CD4-positive, alpha-beta T cell (primary cell): Measurements from ENCODE around the gene FGF5. TPM values are rescaled to one million over a fixed set of nuclear protein-coding genes. Genes with fewer than 3 reads are reported as not detected.

Experiments
- ATAC-seq: fragments of 200-7000 bp; cut with Tn5 transposase; one replicate; pipeline ENCODE4 v1.10.0; 2022; ENCODE audit warnings: mild to moderate bottlenecking; ENCODE audit not compliant: poor library complexity
- CTCF ChIA-PET: fragments of 350-600 bp; sonication (Branson Sonifier 250); formaldehyde crosslinking; loops from one replicate; lab custom pipeline; 2021; ENCODE audit warnings: antibody characterized with exemption, inconsistent platforms; lab: Charles Lee
- POLR2A ChIA-PET: fragments of 350-600 bp; sonication (Branson Sonifier 250); formaldehyde crosslinking; loops from one replicate; lab custom pipeline; 2021; ENCODE audit warnings: antibody characterized with exemption, inconsistent platforms; lab: Charles Lee
- DNase-seq, 14 experiments: peaks; one replicate each; pipeline ENCODE4 v3.0.0-alpha.2; 2013 to 2020; ENCODE audit warnings: mixed read lengths in 2 of 14
- H3K27ac ChIP-seq, 2 donors: one replicate each; pipeline versions ENCODE4 v1.5.1 to v1.7.0; 2013; ENCODE audit warnings: low read length in 2 of 2, low read depth in 1 of 2, mild to moderate bottlenecking in 1 of 2
- H3K27me3 ChIP-seq, 2 experiments: 1 replicate in 1 of 2; 2 replicates in 1 of 2; pipeline versions ENCODE4 v1.6.1 to v1.7.0; 2013; ENCODE audit warnings: low read length in 2 of 2, control low read depth in 1 of 2, mild to moderate bottlenecking in 1 of 2, moderate library complexity in 1 of 2; ENCODE audit not compliant: insufficient read depth in 2 of 2, control insufficient read depth in 1 of 2
- H3K36me3 ChIP-seq: one replicate; pipeline ENCODE4 v1.6.1; 2013; ENCODE audit warnings: low read length, control low read depth; ENCODE audit not compliant: insufficient read depth
- H3K4me1 ChIP-seq: one replicate; pipeline ENCODE4 v1.6.1; 2013; ENCODE audit warnings: low read length, control low read depth; ENCODE audit not compliant: insufficient read depth
- H3K4me3 ChIP-seq: one replicate; pipeline ENCODE4 v1.5.1; 2013; ENCODE audit warnings: mild to moderate bottlenecking, low read length, moderate library complexity
- H3K9me3 ChIP-seq, 2 experiments: 1 replicate in 1 of 2; 2 replicates in 1 of 2; pipeline versions ENCODE4 v1.6.1 to v1.7.0; 2013; ENCODE audit warnings: low read length in 2 of 2, mild to moderate bottlenecking in 2 of 2, control low read depth in 1 of 2, moderate library complexity in 1 of 2; ENCODE audit not compliant: control insufficient read depth in 1 of 2, insufficient read depth in 1 of 2
- H3K27ac Mint-ChIP-seq: one replicate; pipeline ENCODE4 v1.8.0; 2020; ENCODE audit warnings: mixed read lengths
- H3K27me3 Mint-ChIP-seq: one replicate; pipeline ENCODE4 v1.8.0; 2021; ENCODE audit warnings: mixed read lengths
- H3K36me3 Mint-ChIP-seq: one replicate; pipeline ENCODE4 v1.8.0; 2021; ENCODE audit warnings: low read depth, mixed read lengths
- H3K4me1 Mint-ChIP-seq: one replicate; pipeline ENCODE4 v1.8.0; 2021; ENCODE audit warnings: low read depth, mixed read lengths
- H3K4me3 Mint-ChIP-seq: one replicate; pipeline ENCODE4 v1.8.0; 2020; ENCODE audit warnings: mild to moderate bottlenecking, mixed read lengths
- H3K9me3 Mint-ChIP-seq: one replicate; pipeline ENCODE4 v1.8.0; 2020; ENCODE audit warnings: mixed read lengths
- CTCF ChIP-seq: fragments of 200-600 bp; IDR thresholded peaks from one replicate; pipeline ENCODE4 v1.8.0; 2022; ENCODE audit warnings: antibody characterized with exemption, mild to moderate bottlenecking
- intact Hi-C, 2 experiments: fragments of 100-400 bp; cut with DNase I in 1 of 2; cut with micrococcal nuclease in 1 of 2; formaldehyde crosslinking; loops; one replicate each; pipeline versions ENCODE4 v1.15.1 to v1.9.0; 2023 to 2025; cut with DNase I, micrococcal nuclease
- total RNA-seq, 174 experiments: library from RNA in 2 of 174; stranded (reverse) in 2 of 174; gene quantifications; one replicate each; pipeline ENCODE4 v1.2.3 and lab custom pipeline; 2021 to 2026

Gene FGF5
- total RNA-seq, 2 experiments from 2014 or later, result 0.05 to 0.06 TPM

DNA sequence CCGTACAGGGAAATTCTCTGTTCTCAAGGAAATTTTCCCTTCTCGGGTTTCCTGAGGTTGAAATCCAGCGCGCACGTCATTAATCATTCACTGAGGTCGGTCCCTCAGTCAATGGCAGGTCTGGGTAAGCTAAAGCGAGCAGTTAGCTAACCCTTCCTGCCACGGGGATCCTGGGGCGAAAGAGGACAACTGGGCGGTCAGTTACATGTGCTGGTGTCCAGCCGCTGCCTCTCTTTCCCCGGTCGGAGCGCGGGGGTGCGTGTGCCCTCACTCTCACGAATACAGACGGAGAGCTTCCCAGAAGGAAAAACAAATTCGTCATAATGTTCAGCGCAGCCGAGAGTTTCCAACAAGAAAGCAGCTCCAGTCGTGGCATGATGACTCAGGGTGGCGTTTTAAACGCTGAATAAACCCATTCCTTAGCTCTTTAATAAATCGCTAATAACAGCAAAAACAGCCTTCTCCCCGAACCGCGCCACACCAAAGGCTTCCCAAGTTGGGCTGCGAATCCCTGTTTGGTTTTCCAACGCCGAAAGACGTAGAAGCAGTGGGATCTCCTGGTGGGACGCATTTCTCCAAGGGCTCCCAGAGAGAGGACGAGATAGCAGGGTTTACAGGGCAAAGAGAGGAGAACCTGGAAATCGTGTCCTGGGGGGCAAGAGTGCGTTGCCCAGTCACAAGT lies 752 bp upstream of the FGF5 start:
- Mint-ChIP-seq H3K27me3 (peaks cover 98% of the 10 kb centered on the region), H3K4me3 (peak overlapping the region; percentile 38), H3K9me3 (no peaks in the 10 kb centered on the region), H3K27ac (no peak overlapping the region), H3K4me1 (peaks cover 38% of the 10 kb centered on the region), H3K36me3 (no peaks in the 10 kb centered on the region)
- POLR2A ChIA-PET, result no interaction called here
- Histone ChIP-seq H3K9me3 (peaks cover 0 to 24% of the 10 kb centered on the region in 2 experiments), H3K4me3 (no peak overlapping the region), H3K36me3 (no peaks in the 10 kb centered on the region), H3K27me3 (peaks cover 49 to 82% of the 10 kb centered on the region in 2 experiments), H3K4me1 (peaks cover 21% of the 10 kb centered on the region), H3K27ac (no peak overlapping the region)
- DNase-seq (no peak), ATAC-seq (no peak)
- intact Hi-C loops, result no loop called here
- CTCF ChIA-PET, result no interaction called here
- no peak for TF ChIP-seq CTCF

DNA sequence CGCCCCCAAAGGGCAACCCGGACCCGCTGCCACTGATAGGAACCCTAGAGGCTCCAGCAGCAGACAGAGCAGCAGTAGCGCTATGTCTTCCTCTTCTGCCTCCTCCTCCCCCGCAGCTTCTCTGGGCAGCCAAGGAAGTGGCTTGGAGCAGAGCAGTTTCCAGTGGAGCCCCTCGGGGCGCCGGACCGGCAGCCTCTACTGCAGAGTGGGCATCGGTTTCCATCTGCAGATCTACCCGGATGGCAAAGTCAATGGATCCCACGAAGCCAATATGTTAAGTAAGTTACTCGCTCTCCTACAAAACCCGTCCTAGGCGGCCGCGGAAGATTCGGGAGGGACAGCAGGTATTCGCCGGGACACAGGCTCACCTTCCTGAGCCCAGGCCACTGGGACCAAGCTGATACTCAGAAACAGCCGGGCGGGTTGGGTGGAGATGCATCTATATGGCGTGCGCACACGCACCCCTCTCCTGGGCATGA lies 477 bp downstream of the FGF5 start:
- no peak overlapping the region for H3K4me3 ChIP-seq

GRCh38 chr4:80268081-80268823 lies 1.8 kb downstream of the FGF5 start:
- ChIA-PET POLR2A (no interaction called here), CTCF (no interaction called here)
- Mint-ChIP-seq H3K9me3 (no peaks in the 10 kb centered on the region), H3K4me3 (no peak overlapping the region), H3K36me3 (no peaks in the 10 kb centered on the region), H3K27me3 (peaks cover 90% of the 10 kb centered on the region), H3K4me1 (peaks cover 38% of the 10 kb centered on the region), H3K27ac (no peak overlapping the region)
- H3K36me3 ChIP-seq, result no peaks in the 10 kb centered on the region
- no peak for TF ChIP-seq CTCF
- DNase-seq (no peak), ATAC-seq (no peak)
- H3K4me1 ChIP-seq, result peaks cover 21% of the 10 kb centered on the region
- H3K27ac ChIP-seq, result no peak overlapping the region
- peaks cover 49 to 81% of the 10 kb centered on the region in 2 experiments for H3K27me3 ChIP-seq
- peaks cover 0 to 24% of the 10 kb centered on the region in 2 experiments for H3K9me3 ChIP-seq
- intact Hi-C loops, result no loop called here
- H3K4me3 ChIP-seq, result no peak overlapping the region

More for the DNA sequence above, 477 bp downstream of the FGF5 start:
- DNase-seq (peak in 1 of 14 experiments; percentile 7), ATAC-seq (no peak)
- Histone ChIP-seq H3K4me1 (peaks cover 21% of the 10 kb centered on the region), H3K9me3 (peaks cover 0 to 24% of the 10 kb centered on the region in 2 experiments), H3K36me3 (no peaks in the 10 kb centered on the region), H3K27ac (no peak overlapping the region), H3K27me3 (peaks cover 49 to 89% of the 10 kb centered on the region in 2 experiments)
- Mint-ChIP-seq H3K36me3 (no peaks in the 10 kb centered on the region), H3K4me3 (peak overlapping the region; percentile 85), H3K9me3 (no peaks in the 10 kb centered on the region), H3K27ac (no peak overlapping the region), H3K4me1 (peaks cover 38% of the 10 kb centered on the region), H3K27me3 (peaks cover 98% of the 10 kb centered on the region)
- ChIA-PET POLR2A (no interaction called here), CTCF (no interaction called here)
- intact Hi-C loops, result no loop called here
- no peak for TF ChIP-seq CTCF
